Activated CD8-positive, alpha-beta memory T cell treated with anti-CD3 and anti-CD28 coated beads for 36 hours (primary cell): ENCODE data around the gene SPOCD1. TPM values are rescaled to one million over a fixed set of nuclear protein-coding genes. Genes with fewer than 3 reads are reported as not detected.

Experiments
- CTCF ChIA-PET: fragments of 350-600 bp; sonication (Branson Sonifier 250); formaldehyde crosslinking; loops from one replicate; lab custom pipeline; 2021; ENCODE audit warnings: antibody characterized with exemption; lab: Charles Lee
- POLR2A ChIA-PET: fragments of 350-600 bp; sonication (Branson Sonifier 250); formaldehyde crosslinking; loops from one replicate; lab custom pipeline; 2021; ENCODE audit warnings: antibody characterized with exemption; lab: Charles Lee
- total RNA-seq, 2 experiments: library from RNA; stranded (reverse); gene quantifications; one replicate each; pipeline ENCODE4 v1.2.3, GENCODE V29; 2021

Gene SPOCD1
- total RNA-seq, 2 experiments from 2014 or later, result not detected

GRCh38 chr1:31782421-31783410 lies 33.1 kb downstream of the SPOCD1 start:
- CTCF ChIA-PET, result interaction anchor here (0.6 kb wide), 1 partner anchor 137 kb away, joined by 4 read pairs; no protein-coding TSS in a partner anchor
- POLR2A ChIA-PET, result no interaction called here

GRCh38 chr1:31781756-31782371 lies 34.0 kb downstream of the SPOCD1 start:
- CTCF ChIA-PET, result interaction anchor here (0.6 kb wide), 1 partner anchor 138 kb away, joined by 4 read pairs; no protein-coding TSS in a partner anchor
- POLR2A ChIA-PET, result no interaction called here

GRCh38 chr1:31781138-31781755 lies 34.6 kb downstream of the SPOCD1 start:
- CTCF ChIA-PET, result no interaction called here
- POLR2A ChIA-PET, result no interaction called here

GRCh38 chr1:31780632-31781031 lies 35.2 kb downstream of the SPOCD1 start:
- CTCF ChIA-PET, result no interaction called here
- POLR2A ChIA-PET, result no interaction called here

GRCh38 chr1:31779687-31780086 lies 36.1 kb downstream of the SPOCD1 start:
- CTCF ChIA-PET, result interaction anchor here (0.7 to 0.8 kb wide), 2 partner anchors 10 to 76 kb away, joined by 3 to 4 read pairs; partner anchors contain the start of gene COL16A1
- POLR2A ChIA-PET, result no interaction called here

- POLR2A ChIA-PET, result no interaction called here
- CTCF ChIA-PET, result interaction anchor here (0.7 to 1.3 kb wide), 3 partner anchors 10 to 75 kb away, joined by 3 to 4 read pairs (median 3); partner anchors contain the start of genes ADGRB2 and COL16A1
Observed at GRCh38 chr1:31778763-31779488, 36.9 kb downstream of the SPOCD1 start.

GRCh38 chr1:31776516-31776915 lies 39.3 kb downstream of the SPOCD1 start:
- ChIA-PET CTCF (interaction anchor here (1.4 kb wide), 2 partner anchors 13 to 14 kb away, joined by 4 to 8 read pairs; no protein-coding TSS in a partner anchor), POLR2A (interaction anchor here (0.6 kb wide), 1 partner anchor 150 kb away, joined by 4 read pairs; no protein-coding TSS in a partner anchor)

GRCh38 chr1:31776032-31776431 lies 39.8 kb downstream of the SPOCD1 start:
- CTCF ChIA-PET, result interaction anchor here (0.9 to 1.4 kb wide), 2 partner anchors 13 kb away, joined by 3 to 4 read pairs; no protein-coding TSS in a partner anchor
- POLR2A ChIA-PET, result no interaction called here

GRCh38 chr1:31775210-31775999 lies 40.4 kb downstream of the SPOCD1 start:
- ChIA-PET CTCF (interaction anchor here (0.9 kb wide), 1 partner anchor 14 kb away, joined by 3 read pairs; no protein-coding TSS in a partner anchor), POLR2A (no interaction called here)

- POLR2A ChIA-PET, result interaction anchor here (0.6 kb wide), 1 partner anchor 12 kb away, joined by 4 read pairs; no protein-coding TSS in a partner anchor
- CTCF ChIA-PET, result interaction anchor here (1.4 kb wide), 2 partner anchors 12 to 14 kb away, joined by 4 to 5 read pairs; no protein-coding TSS in a partner anchor
Observed at GRCh38 chr1:31774495-31774894, 41.3 kb downstream of the SPOCD1 start.

GRCh38 chr1:31773861-31774260 lies 42.0 kb downstream of the SPOCD1 start:
- ChIA-PET CTCF (interaction anchor here (1.4 kb wide), 2 partner anchors 12 to 13 kb away, joined by 4 to 5 read pairs; no protein-coding TSS in a partner anchor), POLR2A (interaction anchor here (0.6 kb wide), 1 partner anchor 11 kb away, joined by 4 read pairs; no protein-coding TSS in a partner anchor)

GRCh38 chr1:31772669-31773248 lies 43.1 kb downstream of the SPOCD1 start:
- POLR2A ChIA-PET, result interaction anchor here (0.6 kb wide), 1 partner anchor 17 kb away, joined by 3 read pairs; no protein-coding TSS in a partner anchor
- CTCF ChIA-PET, result interaction anchor here (1.0 to 1.4 kb wide), 2 partner anchors 17 to 28 kb away, joined by 3 to 6 read pairs; no protein-coding TSS in a partner anchor

- POLR2A ChIA-PET, result interaction anchor here (0.6 kb wide), 2 partner anchors 9 to 17 kb away, joined by 3 read pairs; no protein-coding TSS in a partner anchor
- CTCF ChIA-PET, result interaction anchor here (1.0 to 1.4 kb wide), 2 partner anchors 17 to 27 kb away, joined by 3 to 6 read pairs; no protein-coding TSS in a partner anchor
Observed at GRCh38 chr1:31771891-31772668, 43.7 kb downstream of the SPOCD1 start.

- CTCF ChIA-PET, result interaction anchor here (1.1 kb wide), 1 partner anchor 19 kb away, joined by 7 read pairs; no protein-coding TSS in a partner anchor
- POLR2A ChIA-PET, result no interaction called here
Observed at GRCh38 chr1:31769720-31770390, 46.0 kb downstream of the SPOCD1 start.
